DMS79 treated with DMSO at 0.1 percent for 48 hours (cell line): Measurements from ENCODE around the gene HOXA4.

Experiments
- DNase-seq: peaks from one replicate; lab custom pipeline; 2025; lab: John Stamatoyannopoulos, UW

HOXA4 gene

DNA sequence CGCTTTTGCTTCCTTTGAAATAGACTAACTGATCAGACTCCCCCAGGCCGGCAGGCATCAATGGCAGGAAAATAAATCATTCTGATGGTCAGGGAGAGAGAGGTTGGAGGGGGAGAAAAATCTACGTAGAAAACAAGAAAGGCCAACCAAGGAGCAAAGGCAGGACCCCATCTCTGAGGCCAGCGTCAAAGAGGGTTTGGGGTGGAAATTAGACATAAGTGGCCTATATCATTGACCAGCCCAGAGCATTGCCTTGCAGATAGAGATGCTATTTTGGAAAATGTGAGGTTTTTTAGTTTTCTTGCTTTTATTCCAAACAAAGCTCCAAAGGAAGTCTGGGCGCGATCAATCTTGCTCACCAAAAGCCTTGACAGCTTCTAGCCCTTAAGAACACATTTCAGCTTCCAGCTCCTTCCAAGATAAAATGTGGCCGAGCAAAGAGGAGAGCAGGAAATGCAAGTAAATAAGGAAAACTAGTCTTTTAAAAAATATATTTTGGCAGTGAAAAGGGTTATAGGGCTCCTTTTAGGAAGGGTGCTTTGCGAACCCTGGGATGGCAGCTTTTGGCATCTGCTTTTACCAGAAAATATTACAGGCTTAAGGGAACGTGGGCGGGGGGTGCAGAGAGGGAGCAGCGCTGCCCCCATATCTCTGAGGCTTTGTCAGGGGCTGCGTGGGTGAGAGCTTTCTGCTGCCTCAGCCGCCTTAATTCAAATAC is 26.1 kb downstream of the HOXA4 start:
- DNase-seq: no peak

DNA sequence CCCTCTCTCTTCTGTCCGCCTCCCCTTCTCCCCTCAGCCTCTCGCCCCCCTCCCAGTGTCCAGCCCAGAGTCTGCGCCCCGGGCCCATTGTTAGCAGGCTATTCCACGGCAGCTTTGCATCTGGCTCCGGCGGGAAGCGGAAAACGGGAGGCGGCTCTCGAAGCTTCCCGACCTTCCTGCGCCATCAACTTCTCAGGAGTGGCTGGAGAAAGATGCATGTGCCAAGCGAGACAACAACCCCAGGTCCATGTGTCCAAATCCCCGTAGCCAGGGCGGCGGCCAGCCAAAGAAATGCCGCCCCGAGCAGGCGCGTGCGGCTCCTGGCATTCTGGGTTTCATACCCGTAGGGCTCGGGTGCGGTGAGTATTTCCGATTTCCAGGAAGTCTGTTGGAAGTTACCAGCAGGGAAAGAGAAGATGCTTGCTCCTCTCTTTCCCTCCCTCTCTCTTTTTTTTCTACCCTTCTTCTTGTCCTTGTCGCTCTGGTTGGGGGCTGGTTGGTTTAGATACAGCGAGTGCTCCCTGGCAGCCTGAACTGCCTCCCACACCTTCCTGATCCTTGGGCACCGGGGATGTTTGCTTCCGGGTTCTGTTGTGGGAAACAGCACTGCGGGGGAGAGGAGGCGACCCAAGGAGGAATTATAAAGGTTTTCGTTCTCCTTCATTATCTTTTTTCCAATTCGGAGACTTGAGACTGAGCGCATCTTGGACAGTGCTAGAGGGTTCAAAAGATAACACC is 26.9 kb downstream of the HOXA4 start:
- DNase-seq: no peak

DNA sequence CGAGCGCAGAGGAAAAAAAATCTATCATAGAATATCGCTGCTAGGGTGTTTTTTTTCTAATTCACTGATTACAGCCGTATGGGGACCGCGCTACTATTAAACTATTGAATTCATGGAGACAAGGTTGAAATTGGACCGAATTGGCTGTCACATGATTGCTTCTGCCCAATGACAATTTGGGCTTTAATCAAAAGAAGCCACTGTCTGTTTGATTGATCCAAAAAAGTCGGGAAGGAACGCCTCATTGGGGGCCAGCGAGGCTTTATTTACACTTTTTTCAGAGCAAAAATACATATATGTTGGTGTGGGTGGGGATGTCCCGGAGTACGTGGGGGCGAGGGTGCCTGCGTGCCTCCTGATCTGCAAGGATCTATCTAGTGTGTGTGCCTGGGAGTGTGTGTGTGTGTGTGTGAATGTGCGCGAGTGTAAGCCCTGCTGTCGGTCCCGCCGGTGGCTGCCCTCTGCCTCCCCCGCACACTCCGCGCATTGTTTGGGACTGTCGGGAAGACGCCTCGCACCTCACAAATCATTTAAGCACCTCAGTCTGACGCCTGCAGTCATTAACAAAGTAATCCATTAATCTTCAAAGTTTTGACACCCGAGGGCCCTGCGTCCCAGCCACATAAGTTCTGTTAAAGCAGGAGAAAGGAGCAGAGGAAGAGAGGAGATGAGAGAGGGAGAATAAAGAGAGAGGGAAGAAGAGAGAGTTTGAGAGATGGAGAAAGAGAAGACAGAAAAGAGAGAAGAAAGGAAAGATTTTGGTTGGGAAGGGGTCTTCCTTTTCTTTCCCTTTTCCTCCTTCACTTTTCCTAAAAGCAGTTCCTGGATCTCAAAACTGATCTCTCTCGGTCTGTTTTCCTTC is 27.7 kb downstream of the HOXA4 start, which contains the start of gene HOXA2:
Gene HOXA2, minus strand, starts transcription at position 103 of the 862 bp plus-strand sequence. CDS start 183 bp downstream, outside the sequence.
- DNase-seq: no peak

DNA sequence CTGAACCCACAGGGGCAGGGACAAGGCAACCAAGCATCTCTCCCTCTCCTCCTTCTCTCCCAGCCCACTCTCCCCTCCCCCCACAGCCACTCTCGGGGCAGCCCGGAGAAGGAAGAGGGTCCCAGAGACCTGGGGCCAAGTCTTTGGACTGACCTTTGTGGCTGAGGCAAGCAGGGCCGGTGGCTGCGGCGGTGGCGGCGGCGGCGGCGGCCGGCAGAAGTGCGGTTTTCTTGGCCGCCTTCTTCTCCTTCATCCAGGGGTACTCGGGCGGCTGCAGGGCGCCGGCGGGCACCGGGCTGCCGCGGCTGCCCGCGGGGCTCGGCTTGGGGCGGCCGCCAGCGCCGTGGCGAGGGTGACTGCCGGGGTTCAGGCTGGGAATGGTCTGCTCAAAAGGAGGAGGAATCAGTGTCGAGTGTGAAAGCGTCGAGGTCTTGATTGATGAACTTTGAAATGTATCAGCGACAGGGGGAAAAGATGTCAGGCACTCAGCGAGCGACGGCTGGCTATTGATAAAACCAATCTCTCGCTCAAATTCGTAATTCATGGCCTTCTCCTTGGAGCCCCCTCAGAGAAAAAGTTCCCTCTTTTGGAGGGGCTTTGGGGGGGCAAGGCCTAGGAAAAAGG is 28.5 kb downstream of the HOXA4 start:
- no peak for DNase-seq

- DNase-seq: no peak
These were observed 29.2 kb downstream of the HOXA4 start for GRCh38 chr7:27101171-27101956.

DNA sequence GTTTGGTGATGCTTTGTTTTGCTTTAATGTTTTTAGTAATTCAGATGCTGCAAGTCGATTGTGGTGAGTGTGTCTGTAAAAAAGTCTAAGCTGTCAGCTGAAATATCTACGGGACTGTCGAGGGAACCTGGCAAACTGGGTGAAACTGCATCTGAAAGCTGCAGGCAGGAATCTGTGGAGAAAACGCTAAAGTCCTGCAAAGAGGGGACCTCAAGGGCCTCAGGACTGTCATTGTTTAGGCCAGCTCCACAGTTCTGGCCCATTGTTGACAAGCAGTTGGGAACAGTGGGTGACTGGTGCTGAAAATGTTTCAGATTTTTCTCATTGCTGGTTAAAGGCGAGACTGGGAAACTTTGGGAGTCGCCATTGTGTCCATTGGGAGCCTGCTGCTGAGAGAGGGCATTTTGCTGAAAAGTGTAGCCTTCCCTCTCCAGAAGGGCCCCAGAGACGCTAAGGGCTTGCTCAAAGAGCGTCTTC is 29.8 kb downstream of the HOXA4 start:
- DNase-seq: no peak

DNA sequence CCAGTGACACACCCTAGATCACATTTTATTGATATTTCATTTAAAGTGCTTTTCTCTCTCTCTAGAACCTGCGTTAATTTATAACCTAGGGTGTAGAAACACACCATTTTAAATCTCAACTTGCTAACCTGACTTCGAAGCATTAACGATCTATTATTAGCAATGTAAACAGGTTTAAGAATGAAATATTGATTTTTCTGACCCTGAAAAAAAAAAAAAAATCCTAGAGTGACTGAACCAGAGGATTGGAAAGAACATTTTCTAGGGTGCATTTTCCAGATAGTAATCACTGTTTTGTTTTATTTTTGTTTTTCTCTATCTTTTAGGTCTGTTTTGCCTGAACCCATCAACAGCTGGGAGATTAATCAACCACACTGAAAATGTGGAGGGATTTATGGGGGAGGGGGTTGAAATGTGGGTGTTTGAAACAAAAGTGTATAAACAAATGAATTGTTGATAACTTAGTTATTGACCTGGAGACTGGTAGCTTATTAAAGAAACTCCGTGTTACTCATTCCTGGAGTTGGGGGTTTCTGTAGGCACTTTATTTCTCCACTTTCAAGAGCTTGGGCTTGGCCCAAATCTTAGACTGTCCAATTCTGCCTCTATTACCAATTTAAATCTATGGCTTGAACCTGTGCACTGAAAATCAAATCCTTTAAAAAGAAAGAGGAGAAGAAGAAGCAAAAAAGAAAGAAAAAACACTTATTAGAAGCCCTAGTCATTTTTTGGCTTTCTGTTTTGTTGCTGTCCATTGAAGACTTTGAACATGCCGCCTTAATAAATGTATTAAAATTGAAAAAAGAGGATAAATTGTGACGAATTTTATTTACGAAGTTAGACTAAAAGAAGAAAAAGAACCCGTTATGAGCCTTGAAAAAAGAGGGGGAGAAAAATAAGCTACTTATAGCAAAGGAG is 30.8 kb downstream of the HOXA4 start:
- DNase-seq: no peak

GRCh38 chr7:27098578-27099451 is 31.7 kb downstream of the HOXA4 start:
- DNase-seq: peak; percentile 52

- DNase-seq: no peak
These were observed 32.6 kb downstream of the HOXA4 start for GRCh38 chr7:27097686-27098577.

DNA sequence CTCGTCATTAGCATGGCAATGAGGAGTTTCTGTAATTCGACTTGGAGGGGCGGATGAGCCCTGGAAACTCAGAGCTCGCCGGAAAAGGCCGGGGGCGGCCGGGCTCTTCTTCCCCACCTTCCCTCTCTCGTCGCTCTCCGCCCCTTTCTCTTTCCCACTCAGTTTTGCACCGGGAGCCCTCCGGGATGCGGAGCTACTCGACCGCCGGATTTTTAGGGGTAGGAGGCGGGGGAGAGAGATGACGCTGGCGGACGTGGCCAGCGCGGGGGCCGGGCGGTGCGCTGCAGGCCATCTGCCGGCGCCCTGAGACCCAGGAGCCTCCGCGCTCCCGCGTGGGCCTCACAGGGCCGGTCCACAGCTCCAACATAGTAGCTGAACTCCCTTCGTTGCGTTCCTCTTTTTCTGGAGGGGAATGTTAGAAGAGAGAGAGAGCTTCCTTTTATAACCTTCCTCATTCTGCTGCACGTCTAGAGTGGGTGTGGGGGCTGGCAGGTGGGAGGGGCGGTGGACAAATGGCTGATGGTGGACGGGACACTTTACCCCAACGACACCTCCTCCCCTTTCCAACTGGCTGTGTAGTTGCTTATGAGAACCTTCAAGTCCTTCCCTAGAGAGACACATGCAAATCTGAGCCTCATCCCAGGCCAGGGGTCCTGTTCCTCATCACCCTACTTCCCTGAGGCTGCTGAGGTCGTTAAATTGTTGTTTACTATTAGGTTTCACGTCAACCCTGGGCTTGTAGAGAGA is 33.6 kb downstream of the HOXA4 start:
- DNase-seq: no peak

DNA sequence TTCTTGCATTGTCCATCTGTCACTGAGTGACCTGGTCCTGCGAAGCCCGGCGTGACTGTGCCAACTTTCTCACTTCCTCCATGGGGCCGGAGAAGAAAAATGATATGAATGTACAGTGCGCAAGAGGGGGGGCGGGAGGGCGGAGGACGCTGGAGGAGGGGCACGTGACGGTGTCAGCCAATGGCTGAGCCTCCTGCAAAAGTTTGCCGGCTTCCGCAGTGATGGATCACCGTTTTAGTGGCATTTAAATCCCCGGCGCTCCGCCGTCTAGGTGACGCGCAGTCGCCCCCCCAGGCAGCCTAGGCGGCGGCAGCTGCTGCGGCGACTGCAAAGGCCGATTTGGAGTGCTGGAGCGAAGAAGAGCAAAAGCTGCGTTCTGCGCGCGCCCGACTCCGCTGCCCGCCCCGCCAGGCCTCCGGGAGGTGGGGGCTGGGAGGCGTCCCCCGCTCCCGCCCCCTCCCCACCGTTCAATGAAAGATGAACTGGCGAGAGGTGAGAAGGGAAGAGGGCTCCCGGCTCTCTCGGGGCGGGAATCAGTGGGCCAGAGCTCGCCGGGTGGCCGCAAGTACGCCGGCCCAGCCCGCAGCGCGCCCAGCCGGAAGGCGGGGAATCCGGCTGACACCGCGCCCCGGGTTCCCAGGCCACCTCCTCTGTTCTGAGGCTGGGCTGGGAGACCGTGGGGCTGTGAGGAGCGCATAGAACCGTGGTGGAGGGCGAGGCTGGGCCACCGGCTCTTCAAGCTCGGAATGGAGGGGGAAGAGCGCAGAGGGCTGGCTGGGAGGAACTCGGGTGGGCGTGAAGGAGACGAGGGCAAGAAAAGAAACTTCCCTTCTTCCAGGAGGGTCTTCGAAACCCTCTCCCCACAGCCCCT is 34.4 kb downstream of the HOXA4 start, which contains the start of gene HOXA1:
Gene HOXA1, minus strand, starts transcription at position 104 of the 871 bp plus-strand sequence. Its CDS starts 88 bp downstream, at position 16.
- peak; percentile 88 for DNase-seq

- no peak for DNase-seq
These were observed 35.3 kb downstream of the HOXA4 start for GRCh38 chr7:27095050-27095896.

- DNase-seq: no peak
These were observed 36.1 kb downstream of the HOXA4 start for GRCh38 chr7:27094304-27095049.

- DNase-seq: no peak
These were observed 37.2 kb downstream of the HOXA4 start for GRCh38 chr7:27093184-27093895.
